ACHN (cell line): ENCODE measurements around the gene HSD11B1L.
"Not testable (repeated sequence)": the region's sequence is repeated elsewhere in the genome, so short reads cannot be mapped to it uniquely, and the experiment has no call there.

Experiments used
- DNase-seq: peaks from one replicate; pipeline ENCODE4 v3.0.0-alpha.2; 2015
- in situ Hi-C: cut with HindIII; loops from 2 replicates; pipeline ENCODE4 v1.10.0; 2017; ENCODE audit warnings: low sequenced_read_pairs, low pct_ligation_motif_present, low pct_unique_long_range_greater_than_20kb

HSD11B1L gene

DNA sequence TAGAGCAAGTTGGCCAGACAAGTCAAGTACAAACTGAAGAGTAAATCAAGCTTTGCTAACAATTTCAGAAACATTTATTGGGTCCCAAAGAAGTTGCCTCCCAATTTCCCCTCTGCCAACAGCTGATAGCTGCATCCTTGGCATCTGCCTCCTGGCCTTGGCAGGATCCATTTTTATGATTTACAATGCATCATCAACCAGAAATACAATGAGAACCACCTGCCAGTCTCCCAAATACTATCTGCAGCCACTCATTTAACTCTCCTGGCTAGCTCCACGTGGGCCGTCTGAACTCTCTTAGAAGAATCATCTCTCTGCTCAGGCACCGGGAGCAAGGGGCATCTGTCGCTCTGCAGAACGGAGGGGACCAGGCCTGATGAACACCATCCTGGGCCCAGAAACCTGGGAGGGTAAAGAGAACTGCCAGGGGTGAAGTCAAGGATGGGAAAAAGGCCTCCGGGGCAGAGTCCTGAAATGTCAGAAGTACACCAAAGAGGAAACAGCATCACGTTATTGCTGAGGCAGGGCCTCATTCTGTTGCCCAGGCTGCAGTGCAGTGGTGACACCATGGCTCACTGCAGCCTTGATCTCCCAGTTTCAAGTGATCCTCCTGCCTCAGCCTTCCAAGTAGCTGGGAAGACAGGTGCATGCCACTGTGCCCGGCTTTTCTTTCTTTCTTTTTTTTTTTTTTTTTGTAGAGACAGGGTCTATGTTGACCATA is 36.5 kb downstream of the HSD11B1L start:
- DNase-seq: no peak
- in situ Hi-C loops: no loop called here

DNA sequence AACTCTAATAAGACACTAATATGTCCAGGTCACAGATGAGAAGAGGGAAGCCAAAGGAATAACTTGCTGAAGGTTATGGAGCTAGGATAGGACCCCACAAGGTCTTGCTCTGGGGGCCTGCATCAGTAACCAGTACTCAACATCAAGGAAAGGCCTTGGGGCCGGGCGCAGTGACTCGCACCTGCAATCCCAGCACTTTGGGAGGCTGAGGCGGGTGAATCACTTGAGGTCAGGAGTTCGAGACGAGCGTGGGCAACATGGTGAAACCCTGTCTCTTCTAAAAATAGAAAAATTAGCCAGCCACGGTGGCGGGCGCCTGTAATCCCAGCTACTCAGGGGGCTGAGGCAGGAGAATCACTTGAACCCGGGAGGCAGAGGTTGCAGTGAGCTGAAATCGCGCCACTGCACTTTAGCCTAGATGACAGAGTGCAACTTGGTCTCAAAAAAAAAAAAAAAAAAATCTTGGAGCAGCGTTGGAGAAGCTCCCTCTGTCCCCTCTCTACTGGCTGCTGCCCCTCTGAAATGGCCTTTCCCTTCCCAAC is 37.3 kb downstream of the HSD11B1L start:
- in situ Hi-C loops: no loop called here
- peak; percentile 50 for DNase-seq

- in situ Hi-C loops: no loop called here
- peak; percentile 82 for DNase-seq
Measured at GRCh38 chr19:5718579-5719273, 37.9 kb downstream of the HSD11B1L start.

DNA sequence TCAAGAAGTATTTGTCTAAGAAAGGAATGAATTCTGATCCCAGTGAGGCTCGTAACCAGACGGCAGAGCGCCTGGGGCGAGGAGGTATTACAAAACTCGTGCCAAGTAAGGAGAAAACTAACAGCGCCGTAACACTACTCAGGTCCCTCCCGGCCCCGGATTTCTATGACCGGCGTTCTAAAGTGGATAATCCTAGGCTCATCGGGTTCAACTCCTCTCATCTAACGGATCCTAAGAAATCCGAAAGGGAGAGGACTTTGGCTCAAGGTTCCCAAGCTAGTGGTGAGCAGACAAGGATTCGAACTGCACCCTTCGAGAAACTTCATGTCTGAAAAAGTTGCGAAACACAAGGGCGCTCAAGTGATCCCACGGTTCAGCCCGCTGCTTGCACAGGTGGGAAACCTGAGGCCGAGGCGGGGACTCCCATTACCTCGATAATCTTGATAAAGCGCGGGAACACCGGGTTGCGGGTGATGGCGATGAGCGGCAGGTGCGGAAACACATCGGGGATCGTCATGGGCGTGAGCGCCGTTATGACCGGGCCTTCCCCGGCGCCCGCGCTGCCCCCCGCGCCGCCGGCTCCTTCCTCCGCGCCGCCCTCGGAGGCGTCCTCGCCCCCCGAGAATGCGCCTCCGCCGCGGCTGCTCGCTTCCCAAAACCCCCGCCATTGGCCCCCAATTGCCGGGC is 38.6 kb downstream of the HSD11B1L start:
- in situ Hi-C loops: no loop called here
- peak; percentile 28 for DNase-seq

DNA sequence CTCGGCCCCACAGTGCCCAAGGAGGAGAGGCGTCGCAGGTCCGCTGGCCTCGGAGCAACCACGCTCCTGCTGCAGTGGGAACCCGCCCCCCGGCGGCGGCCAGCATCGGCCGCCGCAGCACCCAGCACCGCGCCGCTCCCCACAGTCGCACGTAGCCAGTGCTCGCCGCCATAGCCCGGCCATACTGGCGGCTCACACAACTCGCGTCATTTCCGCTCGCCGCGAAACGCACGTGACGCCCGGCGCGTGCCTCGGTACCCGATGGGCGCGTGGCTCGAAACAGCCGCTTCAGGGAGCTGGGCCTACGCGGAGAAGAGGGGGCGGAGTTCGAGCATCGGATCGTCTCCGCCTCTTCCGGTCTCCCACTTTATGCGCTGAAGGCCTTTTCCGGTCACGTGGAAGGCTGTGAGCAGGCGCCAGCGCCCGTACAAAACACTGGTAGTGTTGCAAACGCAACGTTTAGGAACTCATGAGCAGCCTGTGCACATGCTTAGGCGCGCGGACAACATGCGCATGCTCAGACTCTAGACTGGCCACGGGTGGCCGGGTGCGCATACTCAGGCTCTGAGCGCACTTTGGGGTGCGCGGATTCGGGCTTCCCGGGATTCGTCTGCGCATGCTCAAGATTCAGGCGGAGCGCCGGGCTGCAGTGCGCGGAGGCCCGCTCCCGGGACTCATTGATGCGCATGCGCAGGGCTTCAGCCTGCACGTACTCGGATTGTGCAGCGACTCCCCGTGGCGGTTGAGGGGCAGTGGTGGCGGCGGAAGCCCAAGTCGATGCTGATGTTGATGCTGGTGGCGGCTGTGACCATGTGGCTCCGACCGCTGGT is 39.3 kb downstream of the HSD11B1L start, which contains the start of the genes CATSPERD and LONP1:
Gene CATSPERD (plus strand): TSS at position 677 of the 830 bp plus-strand sequence. CDS start 101 bp downstream, at position 778.
Gene LONP1 (minus strand): TSS at position 186 of the 830 bp plus-strand sequence. CDS start 14 bp downstream, at position 172.
- in situ Hi-C loops: no loop called here

DNA sequence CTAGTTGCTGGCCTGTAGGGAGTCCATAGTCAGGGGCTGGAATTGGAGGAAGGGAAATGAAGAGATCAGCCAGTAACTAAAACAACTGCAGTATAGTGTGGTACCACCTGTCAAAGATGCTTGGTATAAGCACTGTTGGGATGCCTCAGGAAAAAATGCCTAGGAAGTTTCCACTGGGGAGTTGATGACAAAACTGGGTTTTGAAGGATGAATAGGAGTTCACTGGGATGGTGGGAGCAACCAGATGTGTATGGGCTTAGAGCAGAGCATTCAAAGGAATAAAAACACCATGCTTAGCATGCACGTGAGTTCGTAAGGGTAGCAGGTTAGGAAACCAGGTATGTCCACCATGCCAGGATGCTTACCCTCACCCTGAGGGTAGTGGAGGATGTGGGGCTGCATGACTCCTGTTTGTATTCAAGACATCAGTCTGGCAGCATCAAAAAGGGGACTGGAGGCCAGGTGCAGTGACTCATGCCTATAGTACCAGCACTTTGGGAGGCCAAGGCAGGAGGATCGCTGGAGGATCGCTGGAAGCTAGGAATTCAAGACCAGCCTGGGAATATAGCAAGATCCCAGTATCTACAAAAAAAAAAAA is 46.7 kb downstream of the HSD11B1L start:
- DNase-seq: no peak

More for the DNA sequence above, 39.3 kb downstream of the HSD11B1L start, which contains the start of the genes CATSPERD and LONP1:
- DNase-seq: peak; percentile 97

DNA sequence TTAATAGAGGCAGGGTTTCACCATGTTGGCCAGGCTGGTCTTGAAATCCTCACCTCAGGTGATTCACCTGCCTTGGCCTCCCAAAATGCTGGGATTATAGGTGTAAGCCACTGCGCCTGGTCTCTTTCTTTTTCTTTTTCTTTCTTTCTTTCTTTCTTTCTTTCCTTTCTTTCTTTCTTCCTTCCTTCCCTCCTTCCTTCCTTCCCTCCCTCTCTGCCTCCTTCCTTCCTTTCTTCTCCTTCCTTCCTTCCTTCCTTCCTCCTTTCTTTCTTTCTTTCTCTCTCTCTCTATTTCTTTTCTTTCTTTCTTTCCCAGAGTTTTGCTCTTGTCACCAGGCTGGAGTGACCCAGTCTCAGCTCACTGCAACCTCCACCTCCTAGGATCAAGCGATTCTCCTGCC is 52.3 kb downstream of the HSD11B1L start:
- in situ Hi-C loops, DNase-seq: not testable (repeated sequence)

More for the DNA sequence above, 46.7 kb downstream of the HSD11B1L start:
- in situ Hi-C loops: no loop called here
